Measurements from ENCODE around the gene VPS41. TPM values are rescaled to one million over a fixed set of nuclear protein-coding genes. Genes with fewer than 3 reads are reported as not detected.

VPS41 gene
- total RNA-seq, 2 donors from 2014 or later: 15.6 to 18.1 TPM

DNA sequence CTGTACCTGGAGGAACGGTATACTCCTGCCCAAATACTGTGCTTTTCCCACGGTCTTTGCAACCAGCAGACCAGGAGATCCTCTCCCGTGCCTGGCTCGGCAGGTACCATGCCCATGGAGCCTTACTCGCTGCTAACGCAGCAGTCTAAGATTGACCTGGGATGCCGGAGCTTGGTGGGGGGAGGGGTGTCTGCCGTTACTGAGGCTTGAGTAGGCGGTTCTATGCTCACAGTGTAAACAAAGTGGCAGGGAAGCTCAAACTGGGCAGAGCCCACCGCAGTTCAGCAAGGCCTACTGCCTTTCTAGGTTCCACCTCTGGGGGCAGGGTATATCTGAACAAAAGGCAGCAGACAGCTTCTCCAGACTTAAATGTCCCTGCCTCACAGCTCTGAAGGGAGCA is 22.7 kb downstream of the VPS41 start:
- Histone ChIP-seq H3K36me3 (no peaks in the 10 kb centered on the region), H3K27ac (no peak overlapping the region), H3K27me3 (no peaks in the 10 kb centered on the region), H3K4me3 (no peak overlapping the region), H3K9me3 (no peaks in the 10 kb centered on the region), H3K4me1 (no peaks in the 10 kb centered on the region)
- DNase-seq (ENCODE audit: low spot score): no peak
- no peak for TF ChIP-seq CTCF (IDR thresholded peaks at IDR 0.05)

DNA sequence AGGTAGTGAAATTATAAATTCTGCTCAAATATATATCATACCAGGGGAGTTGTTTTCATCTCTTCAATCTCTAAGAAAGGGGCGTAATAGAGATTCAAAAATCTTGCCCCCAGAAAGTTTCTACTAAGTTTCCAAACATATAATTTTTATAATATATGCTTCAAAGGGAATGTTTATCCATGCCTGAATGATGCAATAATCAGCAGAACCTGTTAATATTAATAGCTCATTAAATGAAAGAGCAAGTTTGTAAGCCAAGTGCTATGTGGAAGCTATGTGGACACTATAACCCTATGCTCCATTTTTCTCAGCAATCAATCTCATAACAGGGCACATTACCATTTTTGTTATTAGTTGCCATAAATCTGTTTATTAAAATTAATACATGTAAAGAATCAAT is 25.3 kb downstream of the VPS41 start:
- Histone ChIP-seq H3K27ac (no peak overlapping the region), H3K4me1 (peaks cover 0 to 6% of the 10 kb centered on the region in 2 donors), H3K4me3 (no peak overlapping the region), H3K9me3 (no peaks in the 10 kb centered on the region), H3K27me3 (no peaks in the 10 kb centered on the region), H3K36me3 (no peaks in the 10 kb centered on the region)
- no peak for DNase-seq (ENCODE audit: low spot score)
- TF ChIP-seq CTCF (IDR thresholded peaks at IDR 0.05): no peak

DNA sequence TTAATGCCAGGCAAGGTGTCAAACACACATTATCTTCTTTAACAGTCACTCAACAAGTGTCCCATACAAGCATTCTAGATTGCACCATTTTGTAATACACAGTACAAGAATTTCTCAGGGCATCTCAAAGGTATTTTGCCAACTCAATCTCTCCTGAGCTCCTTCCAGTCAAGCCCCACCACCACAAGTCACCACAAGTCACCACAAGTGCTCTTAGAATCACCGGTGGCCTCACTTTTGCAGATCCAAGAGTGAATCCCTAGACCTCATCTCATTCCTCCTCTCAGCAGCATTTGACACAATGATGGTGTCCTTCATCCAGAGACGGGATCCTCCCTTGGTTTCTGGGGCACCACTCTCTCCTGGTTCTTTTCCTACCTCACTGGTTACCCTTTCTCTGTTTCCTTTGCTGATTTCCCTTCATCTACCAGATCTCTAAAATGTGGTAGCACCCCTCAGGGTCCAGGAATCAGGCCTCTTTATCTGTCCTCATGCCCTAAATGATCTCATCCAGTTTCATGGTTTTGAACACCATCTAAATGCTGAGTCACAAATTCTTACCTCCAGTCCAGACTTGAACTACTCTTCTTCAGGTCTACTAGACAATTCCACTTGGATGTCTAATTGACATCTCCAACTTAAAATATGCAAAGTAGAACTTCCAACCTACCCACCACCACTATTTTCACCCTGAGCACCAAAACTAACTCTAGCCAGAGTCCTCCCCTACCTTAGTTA is 26.9 kb downstream of the VPS41 start:
- TF ChIP-seq CTCF (IDR thresholded peaks at IDR 0.05): no peak
- Histone ChIP-seq H3K9me3 (no peaks in the 10 kb centered on the region), H3K4me1 (peaks cover 0 to 6% of the 10 kb centered on the region in 2 donors), H3K36me3 (no peaks in the 10 kb centered on the region), H3K27ac (no peak overlapping the region), H3K27me3 (no peaks in the 10 kb centered on the region), H3K4me3 (no peak overlapping the region)
- DNase-seq (ENCODE audit: low spot score): no peak

DNA sequence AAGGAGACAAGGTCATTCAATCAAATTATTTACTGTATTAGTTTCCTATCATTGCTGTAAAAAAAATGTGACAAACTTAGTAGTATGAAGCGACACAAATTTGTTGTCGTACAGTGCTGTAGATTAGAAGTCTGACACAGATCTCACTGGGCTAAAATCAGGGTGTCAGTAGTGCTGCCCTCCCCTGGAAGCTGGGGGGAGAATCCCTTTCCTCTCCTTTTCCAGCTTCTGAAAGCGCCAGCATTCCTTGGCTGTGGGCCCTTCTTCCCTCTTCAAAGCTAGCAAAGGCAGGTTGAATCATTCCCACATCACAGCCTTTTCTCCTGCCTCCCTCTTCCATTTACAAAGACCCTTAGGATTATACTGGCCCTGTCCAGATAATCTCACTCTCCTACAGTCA is 28.0 kb downstream of the VPS41 start:
- no peaks in the 10 kb centered on the region for H3K27me3 ChIP-seq
- no peak for TF ChIP-seq CTCF (IDR thresholded peaks at IDR 0.05)
- DNase-seq (ENCODE audit: low spot score): no peak

DNA sequence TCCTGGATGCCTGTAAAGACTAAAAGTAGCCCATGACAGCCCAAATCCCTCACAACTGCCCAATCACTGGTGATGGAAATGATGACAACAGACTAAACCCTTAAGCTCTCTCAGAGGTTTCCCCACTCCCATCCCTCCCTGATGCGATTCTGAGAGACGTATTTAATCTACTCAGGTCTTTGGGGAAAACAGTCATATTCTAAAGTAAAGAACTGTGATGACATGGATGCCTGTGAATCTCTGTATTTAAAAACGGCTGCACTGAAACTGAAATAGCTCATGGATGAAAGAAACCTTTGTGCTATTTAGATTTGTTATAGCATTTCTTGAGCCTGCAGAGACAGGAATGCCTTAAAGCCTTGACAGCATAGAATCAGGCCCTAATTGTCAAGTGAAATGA is 28.5 kb downstream of the VPS41 start:
- no peak for DNase-seq (ENCODE audit: low spot score)
- TF ChIP-seq CTCF (IDR thresholded peaks at IDR 0.05): no peak

More for the DNA sequence above, 28.0 kb downstream of the VPS41 start:
- peaks cover 0 to 6% of the 10 kb centered on the region in 2 donors for H3K4me1 ChIP-seq
- H3K27ac ChIP-seq: no peak overlapping the region
- H3K4me3 ChIP-seq: no peak overlapping the region
- no peaks in the 10 kb centered on the region for H3K9me3 ChIP-seq
- no peaks in the 10 kb centered on the region for H3K36me3 ChIP-seq

DNA sequence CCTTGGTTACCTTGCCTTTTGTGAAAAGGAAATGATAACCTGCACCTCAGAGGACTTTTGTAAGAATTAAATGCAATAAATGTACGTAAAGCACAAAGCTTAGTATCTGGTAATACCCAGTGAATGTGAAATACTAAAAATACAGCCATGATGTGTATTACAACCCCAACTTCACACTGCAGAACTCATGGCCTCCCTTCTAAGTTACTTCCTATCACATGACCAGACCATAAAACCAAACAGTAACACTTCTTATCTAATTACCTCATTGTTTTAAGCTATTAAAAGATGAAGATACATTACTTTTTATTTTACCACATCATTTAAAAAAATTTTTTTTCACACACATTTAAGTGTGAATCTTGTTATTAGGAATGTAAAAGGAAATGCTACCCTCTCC is 29.0 kb downstream of the VPS41 start:
- Histone ChIP-seq H3K27ac (no peak overlapping the region), H3K36me3 (no peaks in the 10 kb centered on the region), H3K9me3 (no peaks in the 10 kb centered on the region), H3K27me3 (no peaks in the 10 kb centered on the region), H3K4me3 (no peak overlapping the region), H3K4me1 (peaks cover 0 to 6% of the 10 kb centered on the region in 2 donors)
- DNase-seq (ENCODE audit: low spot score): no peak
- TF ChIP-seq CTCF (IDR thresholded peaks at IDR 0.05): no peak

More for the DNA sequence above, 28.5 kb downstream of the VPS41 start:
- Histone ChIP-seq H3K27ac (no peak overlapping the region), H3K9me3 (no peaks in the 10 kb centered on the region), H3K36me3 (no peaks in the 10 kb centered on the region), H3K4me3 (no peak overlapping the region), H3K27me3 (no peaks in the 10 kb centered on the region), H3K4me1 (peaks cover 0 to 6% of the 10 kb centered on the region in 2 donors)

All from right atrium auricular region (tissue), 2 donors.